Fibroblast of skin of back (primary cell): ENCODE measurements around the gene SLC2A11.
"Not testable (repeated sequence)": the region's sequence is repeated elsewhere in the genome, so short reads cannot be mapped to it uniquely, and the experiment has no call there.

Source experiments
- DNase-seq: peaks from one replicate; pipeline ENCODE4 v3.0.0-alpha.2; 2013

Gene SLC2A11

GRCh38 chr22:23892130-23892529 lies 34.5 kb downstream of the SLC2A11 start:
- DNase-seq: no peak

GRCh38 chr22:23892706-23893105 lies 35.0 kb downstream of the SLC2A11 start:
- DNase-seq: no peak

GRCh38 chr22:23893121-23893944 lies 35.7 kb downstream of the SLC2A11 start:
- DNase-seq: no peak

- DNase-seq: peak; percentile 94
Observed at GRCh38 chr22:23893945-23894709, 36.5 kb downstream of the SLC2A11 start, which contains the start of gene MIF. Gene MIF (plus strand): TSS chr22:23894383. CDS start chr22:23894475, 92 bp downstream.

- DNase-seq: peak; percentile 69
Observed at GRCh38 chr22:23894710-23895598, 37.3 kb downstream of the SLC2A11 start.

- DNase-seq: no peak
Observed at GRCh38 chr22:23895599-23896144, 38.0 kb downstream of the SLC2A11 start.

- DNase-seq: no peak
Observed at GRCh38 chr22:23896166-23896522, 38.5 kb downstream of the SLC2A11 start.

GRCh38 chr22:23896523-23897186 lies 39.0 kb downstream of the SLC2A11 start:
- no peak for DNase-seq

GRCh38 chr22:23897320-23897719 lies 39.6 kb downstream of the SLC2A11 start:
- no peak for DNase-seq

GRCh38 chr22:23898006-23898974 lies 40.6 kb downstream of the SLC2A11 start:
- no peak for DNase-seq

GRCh38 chr22:23899042-23899745 lies 41.5 kb downstream of the SLC2A11 start:
- no peak for DNase-seq

GRCh38 chr22:23900227-23900626 lies 42.6 kb downstream of the SLC2A11 start:
- not testable (repeated sequence) for DNase-seq

- DNase-seq: no peak
Observed at GRCh38 chr22:23901600-23901999, 43.9 kb downstream of the SLC2A11 start.

- DNase-seq: no peak
Observed at GRCh38 chr22:23903328-23903971, 45.8 kb downstream of the SLC2A11 start.

- no peak for DNase-seq
Observed at GRCh38 chr22:23904573-23905254, 47.0 kb downstream of the SLC2A11 start.

GRCh38 chr22:23906641-23907040 lies 49.0 kb downstream of the SLC2A11 start:
- no peak for DNase-seq

GRCh38 chr22:23907423-23907822 lies 49.7 kb downstream of the SLC2A11 start:
- not testable (repeated sequence) for DNase-seq

GRCh38 chr22:23908587-23909205 lies 51.0 kb downstream of the SLC2A11 start:
- DNase-seq: no peak
